ENCODE measurements around the gene ATE1. TPM values are rescaled to one million over a fixed set of nuclear protein-coding genes. Genes with fewer than 3 reads are reported as not detected.
A peak's percentile ranks its signal among the peaks of the same experiment; 100 is the strongest.
"Not testable (repeated sequence)": the region's sequence is repeated elsewhere in the genome, so short reads cannot be mapped to it uniquely, and the experiment has no call there.

Gene ATE1
- total RNA-seq, 1 donor: 15.9 TPM

DNA sequence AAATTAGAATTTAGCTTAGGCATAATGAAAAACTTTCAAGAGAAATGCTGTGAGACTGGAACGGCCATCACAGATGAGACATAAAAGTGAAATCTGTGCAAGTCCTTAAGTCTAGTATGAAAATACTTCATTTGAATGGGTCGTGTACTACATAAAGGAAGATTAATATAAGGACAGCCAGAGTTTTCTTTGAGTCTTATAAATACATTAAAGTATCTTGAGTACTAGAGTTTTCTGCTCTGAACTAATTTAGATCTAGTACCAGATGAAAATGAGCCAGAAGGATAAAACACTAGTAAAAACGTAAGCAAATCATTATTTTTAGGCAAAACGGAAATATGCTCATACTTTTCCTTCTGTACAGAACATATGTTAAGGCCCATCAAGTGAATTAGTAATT lies 93.1 kb downstream of the ATE1 start:
- DNase-seq (ENCODE audit: low read depth in 2 of 3, low spot score in 2 of 3): no peak

- DNase-seq (ENCODE audit: low read depth in 2 of 3, low spot score in 2 of 3): no peak
Observed at GRCh38 chr10:121833387-121833786, 94.4 kb downstream of the ATE1 start.

DNA sequence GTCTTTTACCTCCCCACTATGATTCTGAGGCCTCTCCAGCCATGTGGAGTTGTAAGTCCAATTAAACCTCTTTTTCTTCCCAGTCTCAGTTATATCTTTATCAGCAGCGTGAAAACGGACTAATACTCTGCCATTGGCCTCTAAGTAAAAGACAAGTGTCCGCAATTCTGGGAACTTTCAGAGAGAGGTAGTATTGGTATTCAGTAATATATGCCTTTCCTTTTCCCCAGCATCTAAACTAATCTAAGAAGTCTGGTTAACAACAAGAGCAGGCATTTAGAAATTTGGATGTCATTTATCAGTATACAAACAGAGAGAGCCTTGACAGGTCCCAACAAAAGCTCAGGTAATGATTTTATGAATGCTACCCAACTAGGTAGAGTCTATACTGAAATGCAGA lies 95.2 kb downstream of the ATE1 start:
- DNase-seq (ENCODE audit: low read depth in 2 of 3, low spot score in 2 of 3): no peak

DNA sequence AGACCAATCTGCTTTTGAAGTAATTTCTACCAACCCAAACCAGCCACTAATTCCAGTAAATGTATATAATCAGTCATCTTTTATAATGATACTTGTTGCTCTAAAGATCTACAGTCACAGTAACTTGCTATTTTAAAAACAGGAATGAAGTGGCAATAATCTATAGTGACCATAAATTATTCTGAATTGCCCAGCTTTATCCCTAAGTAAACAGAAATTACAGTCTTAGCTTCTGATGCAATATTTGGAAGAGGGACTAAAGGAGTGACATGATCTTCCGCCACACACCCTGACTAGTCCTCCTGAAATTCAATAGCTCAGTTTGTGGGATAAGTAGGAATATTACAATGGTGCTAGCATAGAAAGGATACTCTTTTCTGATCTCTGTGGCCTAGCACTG lies 96.1 kb downstream of the ATE1 start:
- no peak for DNase-seq (ENCODE audit: low read depth in 2 of 3, low spot score in 2 of 3)

DNA sequence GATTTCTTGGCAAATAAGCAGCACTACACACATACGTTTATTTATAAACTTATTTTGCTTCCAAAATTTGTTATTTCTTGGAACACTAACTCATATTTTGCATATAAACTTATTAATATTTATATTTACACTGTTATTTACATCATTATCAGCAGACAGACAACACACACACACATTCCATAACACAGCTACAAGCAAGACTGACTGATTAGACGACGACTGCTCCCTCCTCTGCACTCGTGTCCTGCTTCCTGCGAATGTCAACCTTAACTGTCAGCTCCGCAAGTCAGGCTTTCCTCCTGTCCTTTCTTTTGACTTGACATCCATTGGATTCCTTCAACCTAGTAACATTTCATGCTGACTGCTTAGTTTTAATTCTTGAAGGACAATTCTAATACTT lies 96.6 kb downstream of the ATE1 start:
- DNase-seq (ENCODE audit: low read depth in 2 of 3, low spot score in 2 of 3): no peak

DNA sequence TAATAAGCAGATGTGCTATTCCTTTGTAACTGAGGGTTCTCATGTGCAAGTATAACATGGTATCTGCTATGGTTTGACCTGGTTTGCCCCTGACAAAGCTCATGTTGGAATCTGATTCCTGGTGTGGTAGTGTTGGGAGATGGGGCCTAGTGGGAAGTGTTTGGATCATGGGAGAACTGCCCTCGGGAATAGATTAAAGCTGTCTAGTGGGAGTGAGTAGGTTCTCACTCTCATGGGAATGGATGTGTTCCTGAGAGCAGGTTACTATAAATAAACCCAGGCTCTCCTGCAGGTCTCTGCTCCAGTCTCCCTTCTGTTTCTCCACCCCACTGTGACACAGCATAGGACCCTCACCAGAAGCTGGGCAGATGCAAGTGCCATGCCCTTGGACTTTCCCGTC lies 97.7 kb downstream of the ATE1 start:
- no peak for DNase-seq (ENCODE audit: low read depth in 2 of 3, low spot score in 2 of 3)

DNA sequence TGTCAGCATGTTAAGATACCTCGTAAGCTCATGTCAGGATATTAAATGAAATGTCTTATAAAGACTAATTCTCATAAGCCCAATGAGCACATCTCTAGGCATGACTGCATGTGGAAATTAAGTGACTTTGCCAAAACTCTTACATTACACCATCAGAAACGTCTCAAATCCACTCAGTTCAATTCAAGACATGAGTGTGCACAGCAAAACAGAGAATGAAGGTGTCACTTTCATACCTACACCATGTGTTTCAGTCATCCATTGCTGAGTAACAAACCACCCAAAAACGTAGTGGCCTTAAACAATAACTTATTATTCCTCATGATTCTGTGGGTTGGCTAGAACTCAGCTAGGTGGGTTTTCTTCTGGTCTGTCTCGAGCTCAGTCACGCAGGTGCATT lies 99.8 kb downstream of the ATE1 start:
- no peak for DNase-seq (ENCODE audit: low read depth in 2 of 3, low spot score in 2 of 3)

DNA sequence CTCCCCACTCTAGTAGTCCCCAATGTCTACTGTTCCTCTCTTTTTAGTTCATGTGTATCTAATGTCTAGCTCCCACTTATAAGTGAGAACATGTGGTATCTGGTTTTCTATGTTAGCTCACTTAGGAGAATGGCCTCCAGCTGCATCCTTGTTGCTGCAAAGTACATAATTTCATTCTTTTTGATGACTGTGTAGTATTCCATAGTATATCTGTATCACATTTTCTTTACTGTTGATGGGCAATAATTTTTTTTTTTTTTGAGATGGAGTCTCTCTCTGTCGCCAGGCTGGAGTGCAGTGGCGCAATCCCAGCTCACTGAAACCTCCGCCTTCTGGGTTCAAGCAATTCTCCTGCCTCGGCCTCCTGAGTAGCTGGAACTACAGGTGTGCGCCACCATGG lies 101.1 kb downstream of the ATE1 start:
- DNase-seq (ENCODE audit: low read depth in 2 of 3, low spot score in 2 of 3): not testable (repeated sequence)

- peak in 2 of 3 donors; percentile 30 to 66 for DNase-seq (ENCODE audit: low read depth in 2 of 3, low spot score in 2 of 3)
Observed at GRCh38 chr10:121823993-121824463, 103.8 kb downstream of the ATE1 start.

DNA sequence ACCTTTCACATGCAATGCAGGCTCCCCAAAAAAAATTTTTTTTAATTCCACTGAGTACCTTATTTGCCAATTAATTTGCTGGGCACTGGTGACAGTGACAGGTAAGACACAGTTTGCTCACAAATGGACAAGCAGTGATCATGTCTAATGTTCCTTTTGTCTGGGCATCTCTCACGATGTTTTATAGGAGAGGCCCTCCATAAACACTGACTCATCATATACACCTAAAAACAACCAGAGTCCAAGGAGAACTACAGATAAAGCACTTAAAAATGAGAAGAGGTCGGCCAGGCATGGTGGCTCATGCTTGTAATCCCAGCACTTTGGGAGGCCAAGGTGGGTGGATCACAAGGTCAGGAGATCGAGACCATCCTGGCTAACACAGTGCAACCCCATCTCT lies 105.1 kb downstream of the ATE1 start:
- DNase-seq (ENCODE audit: low read depth in 2 of 3, low spot score in 2 of 3): no peak

- DNase-seq (ENCODE audit: low read depth in 2 of 3, low spot score in 2 of 3): no peak
Observed at GRCh38 chr10:121822180-121822579, 105.7 kb downstream of the ATE1 start.

- DNase-seq (ENCODE audit: low read depth in 2 of 3, low spot score in 2 of 3): no peak
Observed at GRCh38 chr10:121819049-121819448, 108.8 kb downstream of the ATE1 start.

DNA sequence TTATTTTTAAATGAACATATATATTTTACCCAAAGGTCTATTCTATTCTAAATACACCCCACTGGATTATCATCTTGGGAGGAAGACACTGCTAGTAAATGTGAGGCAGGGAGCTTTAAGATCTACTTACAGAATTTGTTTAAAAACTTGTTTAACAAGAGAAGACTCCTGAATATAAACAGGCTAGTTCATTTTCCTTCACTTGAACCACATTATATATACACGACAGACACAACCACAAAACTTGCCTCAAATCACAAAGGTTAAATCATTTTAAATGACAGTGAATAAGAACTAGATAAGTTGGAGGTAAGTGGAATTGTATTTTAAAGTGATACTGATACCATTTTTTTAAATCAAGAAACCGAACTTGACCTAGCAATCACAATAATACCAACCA lies 109.2 kb downstream of the ATE1 start:
- no peak for DNase-seq (ENCODE audit: low read depth in 2 of 3, low spot score in 2 of 3)

GRCh38 chr10:121816197-121816596 lies 111.6 kb downstream of the ATE1 start:
- DNase-seq (ENCODE audit: low read depth in 2 of 3, low spot score in 2 of 3): no peak

DNA sequence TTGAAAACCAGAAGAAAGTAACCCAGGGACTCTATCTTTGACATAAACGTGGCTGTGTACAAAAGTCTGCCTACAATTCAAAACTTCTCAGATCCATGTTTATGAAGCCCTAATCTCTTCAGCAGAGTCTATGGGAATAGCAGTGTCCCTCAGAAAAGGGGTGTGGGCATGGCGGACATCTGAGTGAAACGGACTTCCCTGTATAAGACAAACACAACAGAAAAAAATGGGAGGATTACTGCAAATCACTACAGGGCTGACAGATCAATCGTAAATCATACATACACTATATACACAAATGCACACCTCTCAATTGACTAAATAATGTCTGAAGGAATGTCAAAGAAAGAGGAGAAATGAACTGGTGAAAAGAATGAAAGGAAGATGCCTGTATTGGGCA lies 114.0 kb downstream of the ATE1 start:
- DNase-seq (ENCODE audit: low read depth in 2 of 3, low spot score in 2 of 3): no peak

- no peak for DNase-seq (ENCODE audit: low read depth in 2 of 3, low spot score in 2 of 3)
Observed at GRCh38 chr10:121813211-121813815, 114.5 kb downstream of the ATE1 start.

DNA sequence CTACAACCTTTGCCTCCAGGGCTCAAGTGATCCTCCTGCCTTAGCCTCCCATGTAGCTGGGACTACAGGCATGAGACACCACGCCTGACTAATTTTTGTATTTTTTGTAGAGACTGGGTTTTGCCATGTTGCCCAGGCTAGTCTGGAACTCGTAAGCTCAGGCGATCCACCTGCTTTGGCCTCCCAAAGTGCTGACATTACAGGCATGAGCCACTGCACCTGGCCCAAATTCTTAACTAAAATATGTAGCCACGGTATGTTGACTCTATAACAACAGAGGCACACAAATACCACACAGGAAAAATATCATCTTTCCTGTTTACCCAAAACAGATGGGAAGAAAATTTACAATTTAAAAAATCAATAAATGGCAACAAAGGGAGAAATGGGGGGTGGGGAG lies 115.8 kb downstream of the ATE1 start:
- no peak for DNase-seq (ENCODE audit: low read depth in 2 of 3, low spot score in 2 of 3)

- no peak for DNase-seq (ENCODE audit: low read depth in 2 of 3, low spot score in 2 of 3)
Observed at GRCh38 chr10:121811386-121811785, 116.4 kb downstream of the ATE1 start.

DNA sequence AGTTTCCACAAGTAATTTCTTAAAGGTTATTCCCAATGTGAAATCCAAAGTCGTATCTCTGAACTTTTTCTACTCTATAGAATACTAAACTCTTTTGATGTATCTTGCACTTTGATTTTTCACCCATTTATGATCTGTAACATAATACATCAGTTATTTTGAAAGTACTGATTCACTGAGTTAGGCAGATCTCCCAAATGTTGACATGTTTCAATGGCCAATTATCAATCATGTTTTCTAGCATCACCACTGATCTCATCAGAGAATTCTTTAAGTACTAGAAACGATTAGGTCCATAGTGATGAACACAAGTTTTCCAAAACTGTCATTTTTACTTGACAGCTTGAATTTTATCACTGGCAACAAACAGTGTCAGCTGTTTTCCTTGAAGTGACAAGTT lies 119.0 kb downstream of the ATE1 start:
- no peak for DNase-seq (ENCODE audit: low read depth in 2 of 3, low spot score in 2 of 3)

DNA sequence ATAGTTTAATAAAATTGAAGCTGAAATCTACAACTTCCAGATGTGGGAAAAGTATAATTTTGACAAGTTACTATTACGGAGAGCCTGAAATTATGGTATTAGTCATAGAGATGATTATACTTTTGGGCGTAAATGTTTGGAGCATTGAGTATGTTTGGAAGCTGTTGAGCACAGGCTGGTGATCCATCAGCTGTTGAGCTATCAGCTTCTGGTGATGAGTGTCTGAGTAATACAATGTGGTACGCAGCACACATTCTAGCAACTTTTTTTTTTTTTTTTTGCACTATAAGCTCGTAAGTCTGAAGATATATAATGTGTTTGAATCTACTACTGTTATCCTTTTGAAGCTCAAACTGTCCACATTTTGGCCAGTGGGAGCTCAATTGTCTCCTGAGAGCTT lies 123.4 kb downstream of the ATE1 start:
- no peak for DNase-seq (ENCODE audit: low read depth in 2 of 3, low spot score in 2 of 3)

DNA sequence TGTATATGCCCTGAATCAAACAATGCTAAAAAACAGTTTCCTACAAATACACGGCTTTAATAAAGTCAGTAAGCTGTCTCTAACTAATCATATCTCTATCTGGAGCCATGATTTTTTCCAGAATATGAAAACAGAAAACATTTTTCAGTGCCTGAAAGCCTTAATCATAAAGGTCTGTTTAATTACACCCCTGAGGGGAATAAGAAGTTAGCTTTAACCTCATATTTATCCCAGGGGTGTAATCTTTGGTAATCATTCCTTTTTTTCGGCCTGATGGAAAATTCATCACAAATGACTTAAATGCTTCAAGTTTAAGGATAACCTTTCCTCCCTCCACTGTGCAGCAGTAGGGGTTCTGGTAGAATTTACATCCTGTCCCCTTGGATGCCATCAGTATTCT lies 124.2 kb downstream of the ATE1 start:
- no peak for DNase-seq (ENCODE audit: low read depth in 2 of 3, low spot score in 2 of 3)

DNA sequence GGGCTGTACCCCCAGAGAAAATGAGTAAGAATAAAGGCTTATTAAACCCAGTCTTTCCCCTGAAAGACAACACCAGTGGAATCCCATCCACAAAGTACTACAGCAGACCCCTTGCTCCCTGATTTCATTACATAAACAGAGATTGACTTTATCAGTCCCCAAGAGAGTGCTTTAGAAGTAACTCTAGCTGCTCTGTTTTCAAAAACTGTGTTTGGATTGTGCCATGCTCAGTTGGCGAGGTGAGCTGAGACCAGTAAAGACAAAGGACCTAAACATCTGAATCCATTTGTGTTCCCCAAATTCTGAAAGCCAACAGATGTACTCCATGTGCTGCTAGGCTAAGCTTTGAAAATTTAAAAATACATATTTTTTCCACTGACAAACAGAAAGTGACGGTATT lies 127.0 kb downstream of the ATE1 start:
- DNase-seq (ENCODE audit: low read depth in 2 of 3, low spot score in 2 of 3): no peak

GRCh38 chr10:121800146-121800545 lies 127.7 kb downstream of the ATE1 start:
- DNase-seq (ENCODE audit: low read depth in 2 of 3, low spot score in 2 of 3): no peak

Measured in hematopoietic multipotent progenitor cell (in vitro differentiated cells).